K562 (cell line): ENCODE data around the gene APIP. TPM values are rescaled to one million over a fixed set of nuclear protein-coding genes. Genes with fewer than 3 reads are reported as not detected.
A peak's percentile ranks its signal among the peaks of the same experiment; 100 is the strongest.

Source experiments
- ATF2 ChIP-seq: sonication (generic); formaldehyde crosslinking; IDR thresholded peaks from 2 replicates; pipeline ENCODE4 v1.8.1; 2022; ENCODE audit warnings: missing genetic modification reagents
- CHAMP1 ChIP-seq: fragments of 450-650 bp; IDR thresholded peaks from 2 replicates; pipeline ENCODE4 v1.6.1; 2016; ENCODE audit warnings: mild to moderate bottlenecking
- CTCF ChIP-seq, 3 experiments: IDR thresholded peaks in 2 of 3; conservative IDR thresholded peaks in 1 of 3; 2 replicates each; pipeline ENCODE4 v1.5.1; 2011 to 2012; ENCODE audit warnings: low read length in 3 of 3, mild to moderate bottlenecking in 3 of 3, control low read depth in 2 of 3, improper control_type of control experiment in 1 of 3, inconsistent platforms in 1 of 3, low read depth in 1 of 3, mixed read lengths in 1 of 3, moderate library complexity in 1 of 3; ENCODE audit not compliant: insufficient read depth in 2 of 3
- CXXC5 ChIP-seq: fragments of 250-450 bp; sonication (Bioruptor Pico); IDR thresholded peaks from 2 replicates; pipeline ENCODE4 v1.8.0; 2022; ENCODE audit warnings: inconsistent platforms, mild to moderate bottlenecking, moderate library complexity
- DMBX1 ChIP-seq: fragments of 250-450 bp; sonication (Bioruptor Pico); IDR thresholded peaks from 2 replicates; pipeline ENCODE4 v1.8.0; 2022; ENCODE audit warnings: inconsistent platforms, mild to moderate bottlenecking, moderate library complexity, borderline replicate concordance
- RAD21 ChIP-seq, 2 experiments: fragments of 250-450 bp in 1 of 2; fragments of 450-650 bp in 1 of 2; sonication (Bioruptor Pico) in 1 of 2; formaldehyde crosslinking in 1 of 2; IDR thresholded peaks in 1 of 2; conservative IDR thresholded peaks in 1 of 2; 2 replicates each; pipeline versions ENCODE4 v1.4.0 to v1.8.0; 2020 to 2022; ENCODE audit warnings: mild to moderate bottlenecking in 2 of 2, moderate library complexity in 1 of 2
- RCOR1 ChIP-seq, 2 experiments: IDR thresholded peaks; 2 replicates each; pipeline ENCODE4 v1.6.1; 2012; ENCODE audit warnings: low read depth in 2 of 2, low read length in 2 of 2, borderline replicate concordance in 1 of 2, improper control_type of control experiment in 1 of 2
- SMAD4 ChIP-seq: fragments of 250-450 bp; sonication (Bioruptor Pico); conservative IDR thresholded peaks from 2 replicates; pipeline ENCODE4 v1.8.0; 2021; ENCODE audit warnings: inconsistent platforms, mild to moderate bottlenecking, moderate library complexity
- SMC3 ChIP-seq: conservative IDR thresholded peaks from 2 replicates; pipeline ENCODE4 v1.6.1; 2011; ENCODE audit warnings: low read depth, low read length, improper control_type of control experiment; ENCODE audit not compliant: insufficient read depth
- SPI1 ChIP-seq: IDR thresholded peaks from 2 replicates; pipeline ENCODE4 v1.6.1; 2011; ENCODE audit warnings: low read depth, low read length, control low read depth, borderline replicate concordance
- TAF7 ChIP-seq: fragments of 450-650 bp; IDR thresholded peaks from 2 replicates; pipeline ENCODE4 v1.6.1; 2016; ENCODE audit warnings: missing genetic modification characterization, missing compliant biosample characterization
- XRCC5 ChIP-seq: fragments of 200-400 bp; formaldehyde crosslinking; IDR thresholded peaks from 2 replicates; pipeline ENCODE4 v1.6.1; 2017; ENCODE audit warnings: low read depth, mild to moderate bottlenecking, low read length
- polyA plus RNA-seq, 8 experiments: library from polyadenylated mRNA; depleted of rRNA in 4 of 8; stranded (reverse) in 5 of 8; unstranded in 3 of 8; fragments of >200 nt; fragmentation: Nextera tagmentation in 2 of 8; fragmentation: Illumina TruSeq in 1 of 8; extraction: Ambion mirVana in 2 of 8; extraction: Trizol in 1 of 8; gene quantifications; 2 replicates each; pipeline versions ENCODE4 v1.2.1 to v1.2.3, GENCODE V29; 2011 to 2014; ENCODE audit warnings: inconsistent platforms in 1 of 8, missing spikeins in 1 of 8
- total RNA-seq, 7 experiments: library from RNA; depleted of rRNA in 6 of 7; stranded (reverse); fragments of >200 nt in 6 of 7; fragmentation: Illumina TruSeq in 2 of 7; extraction: Trizol in 2 of 7; gene quantifications; 2 replicates each; pipeline versions ENCODE4 v1.2.1 to v1.2.3, GENCODE V29; 2011 to 2021; ENCODE audit warnings: low replicate concordance in 1 of 7

APIP gene
- total and polyA plus RNA-seq, 9 of the 15 experiments (the other 6 are each of a cell fraction or from before 2014, with no cell fraction given) = 63.7 to 110 (median 82.8) TPM

- TF ChIP-seq SMAD4 (CRISPR knock-in tag) (peak; percentile 52; the same call in 1 of the 2 replicates), SMC3 (0 out of 2 replicates have a peak, but pooled peaks have one; percentile 27), CTCF (IDR thresholded peaks at IDR 0.05 in 2 of 3, conservative IDR thresholded peaks at IDR 0.05 in 1 of 3; ENCODE audit: insufficient read depth in 2 of 3, low read depth in 1 of 3, low read length in 3 of 3) (peak; percentile 64 to 74 (median 70)), SPI1 (peak; percentile 85), CHAMP1 (0 out of 2 replicates have a peak, but pooled peaks have one; percentile 31), CXXC5 (CRISPR knock-in tag) (0 out of 2 replicates have a peak, but pooled peaks have one; percentile 19), RCOR1 (IDR thresholded peaks at IDR 0.05; ENCODE audit: borderline replicate concordance in 1 of 2, low read depth in 2 of 2, low read length in 2 of 2) (0 out of 4 replicates have a peak, but pooled peaks of 1 of the 2 experiments have one; percentile 20), XRCC5 (0 out of 2 replicates have a peak, but pooled peaks have one; percentile 27), DMBX1 (CRISPR knock-in tag) (peak; percentile 44; the same call in 1 of the 2 replicates), RAD21 (CRISPR knock-in tag; conservative IDR thresholded peaks at IDR 0.05 in 1 of 2, IDR thresholded peaks at IDR 0.05 in 1 of 2) (peak; percentile 18 to 63; a peak in 2 of 4 replicates), ATF2 (no peak), TAF7 (tag) (0 out of 2 replicates have a peak, but pooled peaks have one; percentile 13)
- TF ChIP-seq, all 486 proteins: peak for 23
Measured at GRCh38 chr11:34840736-34841386, 75.3 kb downstream of the APIP start (continued).
